Astrocyte (in vitro differentiated cells and primary cell): ENCODE results near the gene IRF1.

ENCODE experiments used
- EZH2 ChIP-seq: IDR thresholded peaks from 2 replicates; pipeline ENCODE4 v1.6.1; 2012; ENCODE audit warnings: mild to moderate bottlenecking, low read length, inconsistent platforms; ENCODE audit not compliant: insufficient read depth
- TF ChIP-seq, protein P1 (sequence below): IDR thresholded peaks from 2 replicates; pipeline ENCODE4 v1.5.1; 2011; ENCODE audit warnings: low read depth, mild to moderate bottlenecking, inconsistent platforms, low read length, moderate library complexity; ENCODE audit not compliant: insufficient read depth

DNA sequence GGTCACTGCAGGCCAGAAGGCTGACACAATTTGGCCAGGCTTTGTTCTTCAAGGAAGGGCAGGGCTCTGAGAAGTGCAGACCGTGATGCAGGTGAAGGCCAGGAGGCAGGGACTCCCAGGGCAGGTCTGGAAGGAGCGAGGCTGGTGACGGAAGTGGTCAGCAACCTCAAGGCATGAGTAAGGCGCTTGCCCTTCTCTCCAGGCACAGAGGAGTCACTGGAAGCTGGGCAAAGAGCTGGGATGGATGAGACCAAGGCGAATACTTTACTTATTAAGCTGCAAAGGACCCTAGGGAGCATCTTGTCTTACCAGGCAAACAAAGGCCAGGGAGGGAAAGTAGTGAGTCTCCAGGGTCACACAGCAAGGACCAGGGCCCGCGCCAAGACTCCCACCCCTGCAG lies 18.6 kb downstream of the IRF1 start:
- TF ChIP-seq, protein P1, sequence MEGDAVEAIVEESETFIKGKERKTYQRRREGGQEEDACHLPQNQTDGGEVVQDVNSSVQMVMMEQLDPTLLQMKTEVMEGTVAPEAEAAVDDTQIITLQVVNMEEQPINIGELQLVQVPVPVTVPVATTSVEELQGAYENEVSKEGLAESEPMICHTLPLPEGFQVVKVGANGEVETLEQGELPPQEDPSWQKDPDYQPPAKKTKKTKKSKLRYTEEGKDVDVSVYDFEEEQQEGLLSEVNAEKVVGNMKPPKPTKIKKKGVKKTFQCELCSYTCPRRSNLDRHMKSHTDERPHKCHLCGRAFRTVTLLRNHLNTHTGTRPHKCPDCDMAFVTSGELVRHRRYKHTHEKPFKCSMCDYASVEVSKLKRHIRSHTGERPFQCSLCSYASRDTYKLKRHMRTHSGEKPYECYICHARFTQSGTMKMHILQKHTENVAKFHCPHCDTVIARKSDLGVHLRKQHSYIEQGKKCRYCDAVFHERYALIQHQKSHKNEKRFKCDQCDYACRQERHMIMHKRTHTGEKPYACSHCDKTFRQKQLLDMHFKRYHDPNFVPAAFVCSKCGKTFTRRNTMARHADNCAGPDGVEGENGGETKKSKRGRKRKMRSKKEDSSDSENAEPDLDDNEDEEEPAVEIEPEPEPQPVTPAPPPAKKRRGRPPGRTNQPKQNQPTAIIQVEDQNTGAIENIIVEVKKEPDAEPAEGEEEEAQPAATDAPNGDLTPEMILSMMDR: no peak
- no peak for TF ChIP-seq EZH2
